K562 (cell line): ENCODE measurements around the gene SRRD. TPM values are rescaled to one million over a fixed set of nuclear protein-coding genes. Genes with fewer than 3 reads are reported as not detected.

ENCODE experiments used
- ATAC-seq: fragments of 200-7000 bp; cut with Tn5 transposase; 3 replicates; pipeline ENCODE4 v1.9.1; 2020; ENCODE audit warnings: moderate library complexity
- BruUV-seq: library from RNA; stranded (reverse); fragments of 400-500 nt; replicated peaks from 2 replicates; lab custom pipeline; 2021; lab: Mats Ljungman, UMichigan
- CTCF ChIA-PET: fragments of 300-600 bp; formaldehyde crosslinking; extraction: SDS; loops from one replicate; lab custom pipeline; 2021; ENCODE audit warnings: low intra/inter-chr PET ratio; lab: Yijun Ruan, JAX
- POLR2A ChIA-PET: fragments of 300-600, 350-650 bp; sonication (Branson Sonifier 250); formaldehyde crosslinking; extraction: SDS; loops from one replicate; lab custom pipeline; 2021; ENCODE audit warnings: antibody characterized with exemption, inconsistent platforms; lab: Yijun Ruan, JAX
- DNase-seq, 4 experiments: peaks; one replicate each; pipeline versions ENCODE4 v3.0.0 to v3.0.0-alpha.2; 2011 to 2018; ENCODE audit warnings: low spot score in 3 of 4, mixed read lengths in 3 of 4; ENCODE audit errors: extremely low read depth in 1 of 4
- FAIRE-seq: peaks from 2 replicates; lab custom pipeline; 2011; peaks lifted over from hg19 to GRCh38; lab: Jason Lieb, UNC
- H2AFZ ChIP-seq: 2 replicates; pipeline ENCODE4 v1.6.0; 2011; ENCODE audit warnings: low read depth, low read length, control low read depth, inconsistent platforms
- H3K27ac ChIP-seq: fragments of 200-600 bp; 3 replicates; pipeline ENCODE4 v1.8.0; 2011; ENCODE audit warnings: low read depth, mild to moderate bottlenecking, control low read depth, inconsistent platforms, low read length, moderate library complexity, mixed read lengths; ENCODE audit errors: extremely low read depth
- H3K27me3 ChIP-seq, 2 experiments: fragments of 300-600 bp in 1 of 2; 2 replicates in 1 of 2; 3 replicates in 1 of 2; pipeline versions ENCODE4 v1.6.0 to v1.8.0; 2011; ENCODE audit warnings: inconsistent platforms in 2 of 2, low read length in 2 of 2, mild to moderate bottlenecking in 1 of 2, mixed read lengths in 1 of 2, moderate library complexity in 1 of 2; ENCODE audit not compliant: control insufficient read depth in 2 of 2, insufficient read depth in 2 of 2
- H3K36me3 ChIP-seq: fragments of 300-600 bp; 3 replicates; pipeline ENCODE4 v1.8.0; 2011; ENCODE audit warnings: mild to moderate bottlenecking, low read length, inconsistent platforms; ENCODE audit not compliant: control insufficient read depth, insufficient read depth
- H3K4me1 ChIP-seq, 2 experiments: fragments of 200-600 bp in 1 of 2; replicated peaks in 1 of 2; 2 replicates in 1 of 2; 3 replicates in 1 of 2; pipeline versions ENCODE4 v1.5.1 to v1.8.0; 2011; ENCODE audit warnings: inconsistent platforms in 2 of 2, low read length in 2 of 2, mild to moderate bottlenecking in 1 of 2, mixed read lengths in 1 of 2, moderate library complexity in 1 of 2; ENCODE audit not compliant: control insufficient read depth in 2 of 2, insufficient read depth in 2 of 2
- H3K4me2 ChIP-seq: 2 replicates; pipeline ENCODE4 v1.6.1; 2011; ENCODE audit warnings: low read length, control low read depth, inconsistent platforms, mixed read lengths; ENCODE audit not compliant: insufficient read depth
- H3K4me3 ChIP-seq: fragments of 200-600 bp; sonication (generic), shearing (Covaris generic); 2 replicates; pipeline ENCODE4 v1.5.1; 2016; ENCODE audit warnings: control low read depth, inconsistent platforms
- H3K79me2 ChIP-seq: fragments of 200-600 bp; 3 replicates; pipeline ENCODE4 v1.8.0; 2011; ENCODE audit warnings: low read length, inconsistent platforms; ENCODE audit not compliant: control insufficient read depth, insufficient read depth
- H3K9ac ChIP-seq, 2 experiments: 2 replicates each; pipeline versions ENCODE4 v1.6.0 to v1.6.1; 2011; ENCODE audit warnings: low read depth in 2 of 2, low read length in 2 of 2, control low read depth in 1 of 2, inconsistent platforms in 1 of 2, mild to moderate bottlenecking in 1 of 2, mixed read lengths in 1 of 2; ENCODE audit not compliant: insufficient read depth in 1 of 2
- H3K9me1 ChIP-seq: one replicate; pipeline ENCODE4 v1.6.0; 2011; ENCODE audit warnings: inconsistent platforms, mild to moderate bottlenecking, low read length, moderate library complexity; ENCODE audit not compliant: control insufficient read depth, insufficient read depth
- H3K9me3 ChIP-seq: replicated peaks from 2 replicates; pipeline ENCODE4 v1.5.1; 2011; ENCODE audit warnings: low read depth, low read length, inconsistent platforms; ENCODE audit not compliant: control insufficient read depth, insufficient read depth
- H4K20me1 ChIP-seq: replicated peaks from 2 replicates; pipeline ENCODE4 v1.6.1; 2011; ENCODE audit warnings: low read length, inconsistent platforms, mixed read lengths; ENCODE audit not compliant: control insufficient read depth, insufficient read depth
- BMI1 ChIP-seq: fragments of 150-350 bp; IDR thresholded peaks from 2 replicates; pipeline ENCODE4 v1.6.1; 2014; ENCODE audit warnings: low read length
- SMARCB1 ChIP-seq: IDR thresholded peaks from 2 replicates; pipeline ENCODE4 v1.6.1; 2011; ENCODE audit warnings: improper control_type of control experiment, low read depth; ENCODE audit not compliant: insufficient read length
- ZBTB49 ChIP-seq: sonication (generic); formaldehyde crosslinking; IDR thresholded peaks from 2 replicates; pipeline ENCODE4 v1.8.0; 2022; ENCODE audit warnings: missing genetic modification reagents, mild to moderate bottlenecking, borderline replicate concordance
- ZC3H4 ChIP-seq: sonication (generic); formaldehyde crosslinking; IDR thresholded peaks from 2 replicates; pipeline ENCODE4 v1.9.0; 2021; ENCODE audit warnings: missing genetic modification reagents, borderline replicate concordance
- ZNF121 ChIP-seq: sonication (generic); formaldehyde crosslinking; conservative IDR thresholded peaks from 2 replicates; pipeline ENCODE4 v1.8.0; 2022; ENCODE audit warnings: missing genetic modification reagents
- ZNF586 ChIP-seq: fragments of 450-650 bp; formaldehyde crosslinking; conservative IDR thresholded peaks from 2 replicates; pipeline ENCODE4 v1.4.0; 2020; ENCODE audit warnings: mild to moderate bottlenecking, moderate library complexity
- WGBS: fragments of 100-300 bp; shearing (Covaris generic); methylation state at CpG from one replicate; pipeline ENCODE4 v1.1.6; 2016; ENCODE audit warnings: low coverage, mixed read lengths; ENCODE audit not compliant: insufficient coverage; ENCODE audit errors: missing lambda C conversion rate; 5-methylcytosine and 5-hydroxymethylcytosine counted together
- in situ Hi-C: fragments of 300-500 bp; cut with MboI; formaldehyde crosslinking; loops from 4 replicates; pipeline ENCODE4 v1.15.0; 2018; ENCODE audit warnings: inconsistent platforms, mixed read lengths
- intact Hi-C: fragments of 100-400 bp; cut with micrococcal nuclease; formaldehyde crosslinking; loops from 2 replicates; pipeline ENCODE4 v1.14.2; 2022
- polyA plus RNA-seq, 8 experiments: library from polyadenylated mRNA; depleted of rRNA in 4 of 8; stranded (reverse) in 5 of 8; unstranded in 3 of 8; fragments of >200 nt; fragmentation: Nextera tagmentation in 2 of 8; fragmentation: Illumina TruSeq in 1 of 8; extraction: Ambion mirVana in 2 of 8; extraction: Trizol in 1 of 8; gene quantifications; 2 replicates each; pipeline versions ENCODE4 v1.2.1 to v1.2.3, GENCODE V29; 2011 to 2014; ENCODE audit warnings: inconsistent platforms in 1 of 8, missing spikeins in 1 of 8
- total RNA-seq, 7 experiments: library from RNA; depleted of rRNA in 6 of 7; stranded (reverse); fragments of >200 nt in 6 of 7; fragmentation: Illumina TruSeq in 2 of 7; extraction: Trizol in 2 of 7; gene quantifications; 2 replicates each; pipeline versions ENCODE4 v1.2.1 to v1.2.3, GENCODE V29; 2011 to 2021; ENCODE audit warnings: low replicate concordance in 1 of 7

The SRRD gene
- total and polyA plus RNA-seq, 9 of the 15 experiments (the other 6 are each of a cell fraction or from before 2014, with no cell fraction given), result 4.9 to 59.4 (median 34.4) TPM

- intact Hi-C loops, result no loop called here
- no peaks in the 10 kb centered on the region for H3K9me1 ChIP-seq
- H3K4me3 ChIP-seq, result no peak overlapping the region
- no peak overlapping the region for H3K27ac ChIP-seq
- FAIRE-seq, result no peak
- H3K9me3 ChIP-seq, result no peaks in the 10 kb centered on the region
- no peak for DNase-seq
- TF ChIP-seq ZBTB49 (no peak), SMARCB1 (no peak), ZNF586 (CRISPR knock-in tag) (no peak), BMI1 (no peak), ZNF121 (CRISPR knock-in tag) (peak; percentile 76), ZC3H4 (no peak)
- H4K20me1 ChIP-seq, result no peaks in the 10 kb centered on the region
- peaks cover 0 to 10% of the 10 kb centered on the region in 2 experiments; a peak in 2 of 5 replicates for H3K4me1 ChIP-seq
- ChIA-PET CTCF (no interaction called here), POLR2A (interaction anchor here (1.5 kb wide), 1 partner anchor 15 kb away, joined by 8 read pairs; no protein-coding TSS in a partner anchor)
- H3K36me3 ChIP-seq, result peaks cover 94% of the 10 kb centered on the region
- no peak overlapping the region for H2AFZ ChIP-seq
- in situ Hi-C loops, result no loop called here
- BruUV-seq, result no TSS peak
- H3K9ac ChIP-seq, result no peak overlapping the region
- ATAC-seq, result no peak
- no peaks in the 10 kb centered on the region for H3K27me3 ChIP-seq
- peaks cover 30% of the 10 kb centered on the region for H3K79me2 ChIP-seq
- H3K4me2 ChIP-seq, result no peak overlapping the region
- WGBS, result 94% methylated on average over 3 of the region's 3 CpGs
Observed at GRCh38 chr22:26536762-26537134, 53.1 kb downstream of the SRRD start.
